RWPE2 (cell line): Measurements from ENCODE around the gene CD70.
"Not testable (repeated sequence)": the region's sequence is repeated elsewhere in the genome, so short reads cannot be mapped to it uniquely, and the experiment has no call there.

Source experiments
- ATAC-seq: fragments of 200-7000 bp; cut with Tn5 transposase; 3 replicates; pipeline ENCODE4 v1.9.1; 2021; ENCODE audit warnings: low read depth
- DNase-seq: peaks from one replicate; pipeline ENCODE4 v3.0.0-alpha.2; 2020; ENCODE audit warnings: low spot score
- H3K27ac ChIP-seq: fragments of 450-650 bp; 2 replicates; pipeline ENCODE4 v1.5.1; 2017; ENCODE audit warnings: mild to moderate bottlenecking; ENCODE audit not compliant: poor library complexity, severe bottlenecking
- H3K27me3 ChIP-seq: fragments of 250-450 bp; sonication (Bioruptor Pico); 2 replicates; pipeline ENCODE4 v1.5.1; 2021; ENCODE audit warnings: mild to moderate bottlenecking, moderate library complexity; ENCODE audit not compliant: insufficient read depth, poor library complexity, severe bottlenecking
- H3K36me3 ChIP-seq: fragments of 250-450 bp; sonication (Bioruptor Pico); 2 replicates; pipeline ENCODE4 v1.5.1; 2020; ENCODE audit warnings: low read depth, mild to moderate bottlenecking, moderate library complexity
- H3K4me1 ChIP-seq: fragments of 250-450 bp; sonication (Bioruptor Pico); 2 replicates; pipeline ENCODE4 v1.5.1; 2021; ENCODE audit warnings: mild to moderate bottlenecking, moderate library complexity; ENCODE audit not compliant: insufficient read depth, poor library complexity, severe bottlenecking
- H3K4me3 ChIP-seq: fragments of 250-450 bp; sonication (Bioruptor Pico); 2 replicates; pipeline ENCODE4 v1.5.1; 2021; ENCODE audit warnings: mild to moderate bottlenecking, moderate library complexity; ENCODE audit not compliant: severe bottlenecking
- H3K9me3 ChIP-seq: fragments of 250-450 bp; sonication (Bioruptor Pico); 2 replicates; pipeline ENCODE4 v1.5.1; 2021; ENCODE audit warnings: mild to moderate bottlenecking, moderate library complexity; ENCODE audit not compliant: severe bottlenecking
- TF ChIP-seq, protein P1 (sequence below): fragments of 450-650 bp; IDR thresholded peaks from one replicate; pipeline ENCODE4 v1.5.1; 2017; ENCODE audit warnings: mild to moderate bottlenecking, moderate library complexity; ENCODE audit not compliant: poor library complexity, severe bottlenecking

The CD70 gene

DNA sequence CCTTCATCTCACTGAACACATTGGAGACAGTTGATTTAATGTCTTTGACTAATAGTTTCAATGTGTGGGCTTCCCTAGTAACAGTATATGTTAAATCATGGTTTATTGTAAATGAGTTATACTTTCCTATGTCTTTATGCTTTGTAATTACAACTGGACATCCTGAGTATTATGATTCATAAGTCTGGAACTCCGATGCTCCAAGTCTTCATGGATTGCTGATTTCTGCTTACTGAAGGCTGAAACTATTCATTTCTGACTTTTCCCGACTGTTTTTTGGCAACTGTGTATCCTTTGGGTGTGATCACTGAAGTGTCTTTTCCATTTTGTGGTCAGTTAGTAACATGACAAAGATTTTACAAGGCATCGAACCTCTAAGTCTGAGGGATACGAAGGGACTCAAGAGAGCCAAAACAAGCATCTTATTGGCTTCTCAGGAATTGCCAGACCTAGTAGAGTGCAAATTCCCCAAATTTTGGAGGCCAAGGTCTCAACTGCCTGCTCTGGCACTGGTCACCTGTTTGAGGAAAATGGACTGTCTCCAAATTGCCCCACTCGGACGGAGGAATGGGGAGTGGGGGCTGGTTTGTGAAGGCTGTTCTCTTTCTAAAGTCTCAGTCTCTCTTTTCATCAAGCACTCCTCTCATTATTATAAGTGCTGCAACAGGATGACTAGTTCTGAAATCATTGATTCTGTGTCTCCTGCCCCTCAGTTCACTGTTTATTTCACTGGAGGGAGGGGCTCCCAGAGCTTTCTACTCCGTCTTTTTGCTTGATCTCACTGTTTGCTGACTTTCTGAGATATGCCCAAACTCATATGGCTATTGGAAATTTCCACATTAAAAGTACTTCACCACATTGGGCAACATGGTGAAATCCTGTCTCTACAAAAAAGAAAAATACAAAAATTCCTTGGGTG, 20.2 kb upstream of the CD70 start:
- no peak for DNase-seq
- Histone ChIP-seq H3K9me3 (no peaks in the 10 kb centered on the region), H3K4me1 (peaks cover 21% of the 10 kb centered on the region), H3K27ac (peak overlapping the region; percentile 93), H3K27me3 (no peaks in the 10 kb centered on the region), H3K4me3 (no peak overlapping the region), H3K36me3 (no peaks in the 10 kb centered on the region)
- TF ChIP-seq, protein P1, sequence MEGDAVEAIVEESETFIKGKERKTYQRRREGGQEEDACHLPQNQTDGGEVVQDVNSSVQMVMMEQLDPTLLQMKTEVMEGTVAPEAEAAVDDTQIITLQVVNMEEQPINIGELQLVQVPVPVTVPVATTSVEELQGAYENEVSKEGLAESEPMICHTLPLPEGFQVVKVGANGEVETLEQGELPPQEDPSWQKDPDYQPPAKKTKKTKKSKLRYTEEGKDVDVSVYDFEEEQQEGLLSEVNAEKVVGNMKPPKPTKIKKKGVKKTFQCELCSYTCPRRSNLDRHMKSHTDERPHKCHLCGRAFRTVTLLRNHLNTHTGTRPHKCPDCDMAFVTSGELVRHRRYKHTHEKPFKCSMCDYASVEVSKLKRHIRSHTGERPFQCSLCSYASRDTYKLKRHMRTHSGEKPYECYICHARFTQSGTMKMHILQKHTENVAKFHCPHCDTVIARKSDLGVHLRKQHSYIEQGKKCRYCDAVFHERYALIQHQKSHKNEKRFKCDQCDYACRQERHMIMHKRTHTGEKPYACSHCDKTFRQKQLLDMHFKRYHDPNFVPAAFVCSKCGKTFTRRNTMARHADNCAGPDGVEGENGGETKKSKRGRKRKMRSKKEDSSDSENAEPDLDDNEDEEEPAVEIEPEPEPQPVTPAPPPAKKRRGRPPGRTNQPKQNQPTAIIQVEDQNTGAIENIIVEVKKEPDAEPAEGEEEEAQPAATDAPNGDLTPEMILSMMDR: no peak
- peak; percentile 87 for ATAC-seq

DNA sequence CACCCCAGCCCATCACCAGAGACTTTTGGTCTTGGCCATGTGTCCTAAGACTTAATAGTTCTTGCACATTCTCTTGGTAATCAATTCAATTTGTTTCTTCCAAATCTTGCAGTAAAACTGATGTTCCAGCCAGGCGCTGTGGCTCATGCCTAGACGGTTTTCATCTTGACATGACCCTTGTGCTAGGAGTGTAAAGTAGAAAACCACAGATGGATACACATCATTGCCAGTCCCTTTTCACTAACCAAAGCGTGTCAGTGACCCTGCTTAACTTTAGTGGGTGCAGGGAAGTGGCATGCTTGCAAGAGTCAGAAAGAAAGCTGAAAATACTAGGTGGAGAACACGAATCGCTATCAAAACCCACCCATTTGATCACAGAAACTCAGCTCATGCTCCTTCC, 18.0 kb upstream of the CD70 start:
- H3K36me3 ChIP-seq: no peaks in the 10 kb centered on the region
- H3K4me1 ChIP-seq: peaks cover 21% of the 10 kb centered on the region
- no peak overlapping the region for H3K4me3 ChIP-seq

DNA sequence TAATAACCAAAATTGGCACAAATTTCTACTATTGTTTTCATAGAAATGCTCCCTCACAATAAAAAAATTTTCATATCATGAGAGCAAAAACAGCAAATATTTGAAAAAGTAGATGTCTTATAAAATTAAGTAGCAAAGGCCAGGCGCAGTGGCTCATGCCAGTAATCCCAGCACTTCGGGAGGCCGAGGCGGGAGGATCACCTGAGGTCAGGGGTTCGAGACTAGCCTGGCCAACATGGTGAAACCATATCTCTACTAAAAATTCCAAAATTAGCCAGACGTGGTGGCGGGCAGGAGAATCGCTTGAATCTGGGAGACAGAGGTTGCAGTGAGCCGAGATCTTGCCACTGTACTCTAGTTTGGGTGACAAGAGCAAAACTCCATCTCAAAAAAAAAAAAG, 17.2 kb upstream of the CD70 start:
- not testable (repeated sequence) for H3K27ac ChIP-seq, H3K27me3 ChIP-seq, H3K4me3 ChIP-seq, ATAC-seq, H3K36me3 ChIP-seq, H3K9me3 ChIP-seq, DNase-seq
- peaks cover 18% of the 10 kb centered on the region for H3K4me1 ChIP-seq

More for the DNA sequence above, 18.0 kb upstream of the CD70 start:
- no peak for DNase-seq
- Histone ChIP-seq H3K27me3 (no peaks in the 10 kb centered on the region), H3K27ac (no peak overlapping the region), H3K9me3 (no peaks in the 10 kb centered on the region)
- ATAC-seq: no peak
- TF ChIP-seq, protein P1: no peak

DNA sequence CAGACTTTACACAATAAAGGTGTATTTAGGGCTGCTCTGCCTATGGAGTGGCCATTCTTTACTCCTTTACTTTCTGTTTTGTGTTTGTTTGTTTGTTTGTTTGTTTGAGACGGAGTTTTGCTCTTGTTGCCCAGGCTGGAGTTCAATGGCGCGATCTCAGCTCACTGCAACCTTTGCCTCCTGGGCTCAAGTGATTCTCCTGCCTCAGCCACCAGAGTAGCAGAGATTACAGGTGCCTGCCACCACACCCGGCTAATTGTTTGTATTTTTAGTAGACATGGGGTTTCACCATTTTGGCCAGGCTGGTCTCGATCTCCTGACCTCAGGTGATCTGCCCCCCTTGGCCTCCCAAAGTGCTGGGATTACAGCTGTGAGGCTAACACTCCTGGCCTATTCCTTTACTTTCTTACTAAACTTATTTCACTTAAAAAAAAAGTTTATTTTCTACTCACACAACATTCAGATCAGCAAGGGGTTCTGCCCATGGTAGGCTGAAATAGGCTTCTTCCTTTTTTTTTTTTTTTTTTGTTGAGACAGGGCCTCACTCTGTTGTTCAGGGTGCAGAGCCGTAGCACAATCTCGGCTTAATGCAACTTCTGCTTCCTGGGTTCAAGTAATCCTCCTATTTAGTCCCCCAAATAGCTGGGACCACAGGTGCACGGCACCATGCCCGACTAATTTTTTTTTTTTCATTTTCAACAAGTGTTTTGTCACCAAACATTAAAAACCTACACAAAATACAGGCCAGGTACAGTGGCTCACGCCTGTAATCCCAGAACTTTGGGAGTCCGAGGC, 15.5 kb upstream of the CD70 start:
- not testable (repeated sequence) for H3K9me3 ChIP-seq, H3K36me3 ChIP-seq, ATAC-seq, H3K27ac ChIP-seq, H3K27me3 ChIP-seq, DNase-seq, H3K4me3 ChIP-seq
- H3K4me1 ChIP-seq: peaks cover 14% of the 10 kb centered on the region

DNA sequence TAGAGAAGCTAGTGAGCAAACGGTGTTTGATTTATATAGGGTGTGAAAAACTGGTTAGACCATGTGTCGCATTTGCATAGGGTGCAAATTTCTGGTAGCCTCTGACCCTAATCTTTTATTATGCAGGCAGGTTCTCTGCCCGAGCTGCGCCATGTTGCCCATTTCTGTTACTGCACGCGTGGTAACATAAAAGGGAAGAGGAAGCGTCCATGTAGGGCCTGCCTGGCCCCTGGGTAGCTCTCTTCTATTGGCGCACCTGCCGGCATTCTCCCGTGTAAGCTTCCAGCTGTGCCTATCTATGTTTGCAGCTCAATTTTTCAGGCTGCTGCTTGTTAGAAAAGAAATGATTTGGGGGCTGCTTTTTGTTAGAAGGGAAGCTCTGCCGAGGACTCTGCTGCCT, 14.0 kb upstream of the CD70 start:
- Histone ChIP-seq H3K4me1 (peaks cover 3% of the 10 kb centered on the region), H3K36me3 (no peaks in the 10 kb centered on the region), H3K9me3 (no peaks in the 10 kb centered on the region), H3K4me3 (no peak overlapping the region), H3K27me3 (no peaks in the 10 kb centered on the region), H3K27ac (no peak overlapping the region)
- TF ChIP-seq, protein P1: no peak
- no peak for DNase-seq
- no peak for ATAC-seq
